ENCODE measurements around the gene OR11G2. TPM values are rescaled to one million over a fixed set of nuclear protein-coding genes. Genes with fewer than 3 reads are reported as not detected.

OR11G2 gene
- total and polyA plus RNA-seq, 2 of the 8 experiments (the other 6 are each of a cell fraction or from before 2014, with no cell fraction given), result not detected

- H4K8ac ChIP-seq (ENCODE audit: extremely low read depth, insufficient read depth, low read length), result no peak overlapping the region
- TF ChIP-seq CREB1 (IDR thresholded peaks at IDR 0.05), result no peak
- no peak for TF ChIP-seq SP1 (IDR thresholded peaks at IDR 0.05; ENCODE audit: low read depth, low read length)
- TF ChIP-seq RFX5 (IDR thresholded peaks at IDR 0.05; ENCODE audit: borderline replicate concordance, low read depth, low read length), result no peak
- TF ChIP-seq SUZ12 (IDR thresholded peaks at IDR 0.05; ENCODE audit: low read length), result no peak
- no peak for TF ChIP-seq EGR1 (IDR thresholded peaks at IDR 0.05; ENCODE audit: borderline replicate concordance, low read depth, low read length)
- no peak for TF ChIP-seq BACH1 (IDR thresholded peaks at IDR 0.05; ENCODE audit: low read length)
- no peak for TF ChIP-seq POLR2A (IDR thresholded peaks at IDR 0.05; ENCODE audit: control extremely low read depth in 1 of 2, low read depth in 2 of 2, low read length in 2 of 2)
- TF ChIP-seq RXRA (IDR thresholded peaks at IDR 0.05; ENCODE audit: insufficient read depth, low read depth, low read length), result no peak
- TF ChIP-seq BRCA1 (IDR thresholded peaks at IDR 0.05; ENCODE audit: low read depth, low read length), result no peak
- TF ChIP-seq JUN (IDR thresholded peaks at IDR 0.05; ENCODE audit: low read depth, low read length), result no peak
- DNase-seq (ENCODE audit: low read depth in 1 of 2, low spot score in 2 of 2) (no peak), FAIRE-seq (no peak)
- no peak overlapping the region for H3K56ac ChIP-seq (replicated peaks; ENCODE audit: insufficient read length, low read depth, low read length)
- H2AFZ ChIP-seq (ENCODE audit: low read length), result no peak overlapping the region
- H2BK120ac ChIP-seq (replicated peaks; ENCODE audit: low read depth, low read length), result no peak overlapping the region
- H2BK12ac ChIP-seq (ENCODE audit: low read depth, low read length), result no peak overlapping the region
- no peaks in the 10 kb centered on the region for H4K20me1 ChIP-seq (replicated peaks in 1 of 2; ENCODE audit: control insufficient read depth in 1 of 2, insufficient read depth in 2 of 2, low read length in 2 of 2)
- no peak overlapping the region for H3K18ac ChIP-seq (ENCODE audit: extremely low read depth, low read length)
- no peak overlapping the region for H2BK5ac ChIP-seq (ENCODE audit: low read depth, low read length)
- H3K23ac ChIP-seq (ENCODE audit: insufficient read length), result no peak overlapping the region
- no peak overlapping the region for H3K4me3 ChIP-seq (ENCODE audit: extremely low read depth in 1 of 4, insufficient read depth in 2 of 4, low read depth in 3 of 4, low read length in 4 of 4)
- H4K91ac ChIP-seq (replicated peaks; ENCODE audit: insufficient read length, low read length), result no peak overlapping the region
- H3K27ac ChIP-seq (ENCODE audit: low read depth, low read length), result no peak overlapping the region
- no peaks in the 10 kb centered on the region for H3K79me2 ChIP-seq (ENCODE audit: control insufficient read depth in 1 of 2, insufficient read depth in 2 of 2, low read length in 2 of 2)
- H3K27me3 ChIP-seq (replicated peaks in 1 of 4; ENCODE audit: control insufficient read depth in 3 of 4, extremely low read depth in 1 of 4, insufficient read depth in 3 of 4, low read length in 3 of 4), result no peaks in the 10 kb centered on the region
- no peak overlapping the region for H2AK5ac ChIP-seq (ENCODE audit: low read depth, low read length)
- ChIA-PET POLR2A (ENCODE audit: partially characterized antibody) (no interaction called here), CTCF (ENCODE audit: partially characterized antibody) (no interaction called here)
- no peak overlapping the region for H3K9ac ChIP-seq (replicated peaks in 1 of 4; ENCODE audit: extremely low read depth in 1 of 4, low read depth in 3 of 4, low read length in 3 of 4)
- no peaks in the 10 kb centered on the region for H3K79me1 ChIP-seq (ENCODE audit: low read depth, low read length)
- 83% methylated on average over 2 of the region's 2 CpGs; no CpG with 5 or more reads in 1 of the 2 experiments for WGBS, 2 experiments (ENCODE audit: extremely low coverage in 1 of 2, insufficient coverage in 1 of 2, insufficient read length in 1 of 2, insufficient replicate concordance in 2 of 2, low coverage in 1 of 2, low lambda C conversion rate in 2 of 2, missing lambda C conversion rate in 1 of 2)
- no peaks in the 10 kb centered on the region for H3K4me1 ChIP-seq (replicated peaks in 1 of 4; ENCODE audit: control insufficient read depth in 3 of 4, insufficient read depth in 4 of 4, low read length in 3 of 4)
- no peak overlapping the region for H3K14ac ChIP-seq (ENCODE audit: insufficient read length)
- no peak overlapping the region for H2BK15ac ChIP-seq (ENCODE audit: low read length)
- H3K4me2 ChIP-seq (ENCODE audit: insufficient read depth in 1 of 2, low read depth in 2 of 2, low read length in 2 of 2), result no peak overlapping the region
- no peaks in the 10 kb centered on the region for H3K23me2 ChIP-seq (ENCODE audit: low read depth, low read length)
- no peak overlapping the region for H2BK20ac ChIP-seq (ENCODE audit: low read length)
- H3K9me3 ChIP-seq (ENCODE audit: insufficient read depth in 2 of 2, low read depth in 1 of 2, low read length in 1 of 2), result peaks cover 32 to 56% of the 10 kb centered on the region in 2 experiments
- no peaks in the 10 kb centered on the region for H3K36me3 ChIP-seq (ENCODE audit: control insufficient read depth in 2 of 4, insufficient read depth in 4 of 4, low read length in 3 of 4)
- no peak overlapping the region for H3K4ac ChIP-seq (replicated peaks; ENCODE audit: insufficient read length, low read depth, low read length)
- H4K5ac ChIP-seq (ENCODE audit: insufficient read length, low read depth, low read length), result no peak overlapping the region
Observed at GRCh38 chr14:20209595-20209994, 18.9 kb downstream of the OR11G2 start.
